Measurements from ENCODE around the gene RIIAD1.

GRCh38 chr1:151756291-151756690 is 35.0 kb downstream of the RIIAD1 start:
- TF ChIP-seq, protein P1, sequence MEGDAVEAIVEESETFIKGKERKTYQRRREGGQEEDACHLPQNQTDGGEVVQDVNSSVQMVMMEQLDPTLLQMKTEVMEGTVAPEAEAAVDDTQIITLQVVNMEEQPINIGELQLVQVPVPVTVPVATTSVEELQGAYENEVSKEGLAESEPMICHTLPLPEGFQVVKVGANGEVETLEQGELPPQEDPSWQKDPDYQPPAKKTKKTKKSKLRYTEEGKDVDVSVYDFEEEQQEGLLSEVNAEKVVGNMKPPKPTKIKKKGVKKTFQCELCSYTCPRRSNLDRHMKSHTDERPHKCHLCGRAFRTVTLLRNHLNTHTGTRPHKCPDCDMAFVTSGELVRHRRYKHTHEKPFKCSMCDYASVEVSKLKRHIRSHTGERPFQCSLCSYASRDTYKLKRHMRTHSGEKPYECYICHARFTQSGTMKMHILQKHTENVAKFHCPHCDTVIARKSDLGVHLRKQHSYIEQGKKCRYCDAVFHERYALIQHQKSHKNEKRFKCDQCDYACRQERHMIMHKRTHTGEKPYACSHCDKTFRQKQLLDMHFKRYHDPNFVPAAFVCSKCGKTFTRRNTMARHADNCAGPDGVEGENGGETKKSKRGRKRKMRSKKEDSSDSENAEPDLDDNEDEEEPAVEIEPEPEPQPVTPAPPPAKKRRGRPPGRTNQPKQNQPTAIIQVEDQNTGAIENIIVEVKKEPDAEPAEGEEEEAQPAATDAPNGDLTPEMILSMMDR (IDR thresholded peaks at IDR 0.05; ENCODE audit: poor library complexity): no peak
- TF ChIP-seq EZH2 (IDR thresholded peaks at IDR 0.05; ENCODE audit: borderline replicate concordance) (no peak), EZH2phosphoT487 (IDR thresholded peaks at IDR 0.05; ENCODE audit: low read depth, severe bottlenecking, unreplicated experiment) (no peak)
